HepG2 (cell line): ENCODE results near the gene NOXO1. TPM values are rescaled to one million over a fixed set of nuclear protein-coding genes. Genes with fewer than 3 reads are reported as not detected.

Source experiments
- ATAC-seq: fragments of 200-7000 bp; cut with Tn5 transposase; 3 replicates; pipeline ENCODE4 v1.9.1; 2020; ENCODE audit warnings: mild to moderate bottlenecking, moderate library complexity
- BruUV-seq: library from RNA; stranded (reverse); fragments of 400-500 nt; replicated peaks from 2 replicates; lab custom pipeline; 2021; lab: Mats Ljungman, UMichigan
- CTCF ChIA-PET: fragments of 300-600 bp; formaldehyde crosslinking; extraction: SDS; loops from one replicate; lab custom pipeline; 2021; ENCODE audit warnings: low total read pairs, inconsistent platforms, low intra/inter-chr PET ratio; lab: Yijun Ruan, JAX
- POLR2A ChIA-PET: fragments of 350-600 bp; sonication (Branson Sonifier 250); formaldehyde crosslinking; loops from one replicate; lab custom pipeline; 2020; ENCODE audit warnings: antibody characterized with exemption, inconsistent platforms; lab: Yijun Ruan, JAX
- DNase-seq: peaks from one replicate; pipeline ENCODE4 v3.0.0-alpha.2; 2015; ENCODE audit warnings: low spot score
- FAIRE-seq: peaks from 3 replicates; lab custom pipeline; 2011; peaks lifted over from hg19 to GRCh38; lab: Jason Lieb, UNC
- H2AFZ ChIP-seq: one replicate; pipeline ENCODE4 v1.6.1; 2011; ENCODE audit warnings: low read length, inconsistent platforms
- H3K27ac ChIP-seq: fragments of 300-600 bp; 3 replicates; pipeline ENCODE4 v1.8.0; 2011; ENCODE audit warnings: mixed run types, mild to moderate bottlenecking, mixed read lengths, low read length, inconsistent platforms; ENCODE audit not compliant: insufficient read depth; ENCODE audit errors: extremely low read length
- H3K27me3 ChIP-seq, 2 experiments: fragments of 200-600 bp in 1 of 2; 2 replicates in 1 of 2; 3 replicates in 1 of 2; pipeline versions ENCODE4 v1.6.0 to v1.8.0; 2011; ENCODE audit warnings: low read length in 2 of 2, mild to moderate bottlenecking in 2 of 2, moderate library complexity in 2 of 2, inconsistent platforms in 1 of 2; ENCODE audit not compliant: insufficient read depth in 2 of 2, control insufficient read depth in 1 of 2
- H3K36me3 ChIP-seq, 2 experiments: fragments of 200-600 bp in 1 of 2; replicated peaks in 1 of 2; 2 replicates in 1 of 2; 3 replicates in 1 of 2; pipeline versions ENCODE4 v1.5.1 to v1.8.0; 2011; ENCODE audit warnings: low read length in 2 of 2, inconsistent platforms in 1 of 2; ENCODE audit not compliant: insufficient read depth in 2 of 2, control insufficient read depth in 1 of 2
- H3K4me1 ChIP-seq: 2 replicates; pipeline ENCODE4 v1.5.1; 2012; ENCODE audit warnings: low read length, inconsistent platforms; ENCODE audit not compliant: insufficient read depth
- H3K4me2 ChIP-seq: 2 replicates; pipeline ENCODE4 v1.6.0; 2011; ENCODE audit warnings: low read depth, low read length, inconsistent platforms
- H3K4me3 ChIP-seq, 3 experiments: fragments of 200-600 bp in 1 of 3; sonication (generic), shearing (Covaris generic) in 1 of 3; replicated peaks in 1 of 3; 2 replicates each; pipeline ENCODE4 v1.5.1; 2011 to 2016; ENCODE audit warnings: low read length in 3 of 3, inconsistent platforms in 2 of 3, low read depth in 2 of 3, mild to moderate bottlenecking in 2 of 3, control low read depth in 1 of 3, mixed read lengths in 1 of 3; ENCODE audit not compliant: insufficient read depth in 1 of 3
- H3K79me2 ChIP-seq: one replicate; pipeline ENCODE4 v1.6.1; 2011; ENCODE audit warnings: low read length, inconsistent platforms; ENCODE audit not compliant: insufficient read depth
- H3K9ac ChIP-seq: 2 replicates; pipeline ENCODE4 v1.6.0; 2011; ENCODE audit warnings: mild to moderate bottlenecking, low read depth, low read length, inconsistent platforms; ENCODE audit not compliant: insufficient read depth
- H3K9me3 ChIP-seq: 2 replicates; pipeline ENCODE4 v1.5.1; 2012; ENCODE audit warnings: mild to moderate bottlenecking, low read length
- H4K20me1 ChIP-seq: 2 replicates; pipeline ENCODE4 v1.6.0; 2011; ENCODE audit warnings: inconsistent platforms, mild to moderate bottlenecking, low read length, moderate library complexity; ENCODE audit not compliant: insufficient read depth
- FLYWCH1 ChIP-seq: sonication (generic); formaldehyde crosslinking; IDR thresholded peaks from 2 replicates; pipeline ENCODE4 v1.8.1; 2023; ENCODE audit warnings: mild to moderate bottlenecking, missing genetic modification reagents
- FOXJ3 ChIP-seq: sonication (generic); formaldehyde crosslinking; IDR thresholded peaks from 2 replicates; pipeline ENCODE4 v1.4.0; 2020; ENCODE audit warnings: missing genetic modification reagents, mild to moderate bottlenecking, borderline replicate concordance
- HES4 ChIP-seq: sonication (generic); formaldehyde crosslinking; IDR thresholded peaks from 2 replicates; pipeline ENCODE4 v1.9.0; 2021; ENCODE audit warnings: mild to moderate bottlenecking, missing genetic modification reagents, borderline replicate concordance
- JUNB ChIP-seq: sonication (generic); formaldehyde crosslinking; IDR thresholded peaks from 2 replicates; pipeline ENCODE4 v1.8.0; 2022; ENCODE audit warnings: missing genetic modification reagents, mild to moderate bottlenecking, borderline replicate concordance
- PCBP1 ChIP-seq: fragments of 200-400 bp; formaldehyde crosslinking; IDR thresholded peaks from 2 replicates; pipeline ENCODE4 v1.6.1; 2017; ENCODE audit warnings: mild to moderate bottlenecking, low read depth, low read length, borderline replicate concordance
- SOX5 ChIP-seq: IDR thresholded peaks from 2 replicates; pipeline ENCODE4 v1.6.1; 2016; ENCODE audit warnings: borderline replicate concordance
- SYNCRIP ChIP-seq: fragments of 200-400 bp; formaldehyde crosslinking; IDR thresholded peaks from 2 replicates; pipeline ENCODE4 v1.6.1; 2018; ENCODE audit warnings: mild to moderate bottlenecking, low read depth, low read length; ENCODE audit not compliant: insufficient read depth
- TBX2 ChIP-seq: sonication (generic); formaldehyde crosslinking; IDR thresholded peaks from 2 replicates; pipeline ENCODE4 v1.5.0; 2020; ENCODE audit warnings: missing genetic modification reagents, mild to moderate bottlenecking, borderline replicate concordance
- ZFX ChIP-seq: sonication (generic); formaldehyde crosslinking; IDR thresholded peaks from 2 replicates; pipeline ENCODE4 v1.4.0; 2020; ENCODE audit warnings: mild to moderate bottlenecking, low read depth, missing genetic modification reagents, moderate library complexity
- ZNF629 ChIP-seq: sonication (generic); formaldehyde crosslinking; conservative IDR thresholded peaks from 2 replicates; pipeline ENCODE4 v1.5.0; 2020; ENCODE audit warnings: missing genetic modification reagents
- WGBS: methylation state at CpG from one replicate; pipeline ENCODE4 v1.1.6; 2017; ENCODE audit warnings: low lambda C conversion rate; 5-methylcytosine and 5-hydroxymethylcytosine counted together
- in situ Hi-C: cut with HindIII; loops from 2 replicates; pipeline ENCODE4 v1.10.0; 2017; ENCODE audit warnings: low pct_unique_long_range_greater_than_20kb; ENCODE audit not compliant: extremely low pct_ligation_motif_present
- intact Hi-C: fragments of 100-400 bp; cut with micrococcal nuclease; formaldehyde crosslinking; loops from one replicate; pipeline ENCODE4 v1.10.0; 2022; ENCODE audit not compliant: unreplicated experiment
- polyA plus RNA-seq, 8 experiments: library from polyadenylated mRNA; depleted of rRNA in 3 of 8; stranded (reverse) in 7 of 8; unstranded in 1 of 8; fragments of >200 nt; fragmentation: Illumina TruSeq in 4 of 8; extraction: Trizol in 4 of 8; gene quantifications; 2 replicates each; pipeline versions ENCODE4 v1.2.1 to v1.2.3, GENCODE V29; 2011 to 2016; ENCODE audit warnings: low read depth in 4 of 8, missing spikeins in 1 of 8, mixed read lengths in 1 of 8; ENCODE audit not compliant: insufficient read depth in 1 of 8
- total RNA-seq, 5 experiments: library from RNA; depleted of rRNA; stranded (reverse); fragments of >200 nt; fragmentation: Illumina TruSeq; extraction: Trizol; gene quantifications; 2 replicates each; pipeline ENCODE4 v1.2.3, GENCODE V29; 2016; ENCODE audit warnings: low read depth in 1 of 5
- TF ChIP-seq, protein P1 (sequence below): IDR thresholded peaks from 2 replicates; pipeline ENCODE4 v1.6.1; 2016; ENCODE audit warnings: missing biosample characterization, missing genetic modification reagents, low read depth
- TF ChIP-seq, protein P2 (sequence below): sonication (generic); formaldehyde crosslinking; IDR thresholded peaks from 2 replicates; pipeline ENCODE4 v1.9.0; 2022; ENCODE audit warnings: low read depth, missing genetic modification reagents

The NOXO1 gene
- total and polyA plus RNA-seq, 2 of the 13 experiments (the other 11 are each of a cell fraction or from before 2014, with no cell fraction given): 0.69 to 1.4 TPM

DNA sequence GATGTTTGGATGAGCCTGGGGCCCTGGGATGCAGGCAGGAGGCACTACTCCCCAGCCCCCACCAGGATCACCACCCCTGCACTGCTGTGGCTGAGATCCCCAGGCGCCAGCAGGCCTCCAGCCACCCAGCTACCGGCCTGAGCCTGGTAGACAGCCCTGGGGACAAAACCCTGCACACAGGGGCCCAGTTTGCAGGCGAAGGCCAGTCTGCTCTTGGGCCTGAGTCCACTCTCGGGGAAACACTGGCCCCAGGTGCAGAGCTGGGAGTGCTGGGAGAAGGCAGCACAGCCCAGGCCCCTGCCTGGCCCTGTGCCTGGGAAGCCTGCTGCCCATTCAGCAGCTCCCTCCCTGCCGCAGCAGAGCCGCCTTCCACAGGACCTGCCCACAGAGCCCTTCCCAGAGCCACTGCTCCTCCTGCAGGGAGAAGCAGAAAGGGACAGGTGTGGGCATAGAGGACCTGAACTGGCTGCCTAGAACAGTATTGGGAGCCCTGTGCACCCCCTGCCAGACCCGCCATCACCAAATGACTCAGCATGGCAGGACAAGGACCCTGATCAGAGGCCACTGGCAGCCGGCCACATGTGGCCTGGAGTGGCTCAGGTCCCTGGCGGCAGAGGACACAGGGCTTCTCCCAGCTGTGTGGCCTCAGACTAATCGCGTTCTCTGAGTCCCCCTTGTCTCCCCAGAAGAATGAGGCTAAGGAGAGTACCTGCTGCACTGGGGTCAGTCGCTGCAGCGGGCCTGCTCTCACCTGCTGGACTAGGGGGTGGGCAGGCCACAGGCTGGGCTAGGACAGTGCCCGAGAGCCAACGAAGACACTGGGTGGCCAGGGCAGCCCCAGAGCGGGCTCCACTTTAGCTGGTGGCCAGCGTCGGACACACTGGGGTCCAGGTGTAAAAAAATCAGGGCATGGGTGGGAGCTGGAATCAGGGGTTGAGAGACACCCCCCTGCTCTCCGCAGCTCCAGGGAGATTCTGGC, 48.9 kb downstream of the NOXO1 start (continued):
- TF ChIP-seq TBX2 (CRISPR knock-in tag) (peak; percentile 34; the same call in 1 of the 2 replicates), ZFX (peak; percentile 71), ZNF629 (CRISPR knock-in tag) (peak; percentile 90), SOX5 (CRISPR knock-in tag) (no peak), FOXJ3 (CRISPR knock-in tag) (no peak), SYNCRIP (no peak), JUNB (CRISPR knock-in tag) (no peak), FLYWCH1 (CRISPR knock-in tag) (no peak)
- TF ChIP-seq, protein P1, sequence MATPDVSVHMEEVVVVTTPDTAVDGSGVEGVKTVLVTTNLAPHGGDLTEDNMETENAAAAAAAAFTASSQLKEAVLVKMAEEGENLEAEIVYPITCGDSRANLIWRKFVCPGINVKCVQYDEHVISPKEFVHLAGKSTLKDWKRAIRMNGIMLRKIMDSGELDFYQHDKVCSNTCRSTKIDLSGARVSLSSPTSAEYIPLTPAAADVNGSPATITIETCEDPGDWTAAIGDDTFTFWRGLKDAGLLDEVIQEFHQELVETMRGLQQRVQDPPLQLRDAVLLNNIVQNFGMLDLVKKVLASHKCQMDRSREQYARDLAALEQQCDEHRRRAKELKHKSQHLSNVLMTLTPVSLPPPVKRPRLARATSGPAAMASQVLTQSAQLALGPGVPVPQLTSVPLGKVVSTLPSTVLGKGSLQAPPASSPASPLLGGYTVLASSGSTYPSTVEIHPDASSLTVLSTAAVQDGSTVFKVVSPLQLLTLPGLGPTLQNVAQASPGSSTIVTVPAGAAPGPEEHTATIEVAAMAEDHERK: no peak
- TF ChIP-seq, all 625 proteins: peak for 94

DNA sequence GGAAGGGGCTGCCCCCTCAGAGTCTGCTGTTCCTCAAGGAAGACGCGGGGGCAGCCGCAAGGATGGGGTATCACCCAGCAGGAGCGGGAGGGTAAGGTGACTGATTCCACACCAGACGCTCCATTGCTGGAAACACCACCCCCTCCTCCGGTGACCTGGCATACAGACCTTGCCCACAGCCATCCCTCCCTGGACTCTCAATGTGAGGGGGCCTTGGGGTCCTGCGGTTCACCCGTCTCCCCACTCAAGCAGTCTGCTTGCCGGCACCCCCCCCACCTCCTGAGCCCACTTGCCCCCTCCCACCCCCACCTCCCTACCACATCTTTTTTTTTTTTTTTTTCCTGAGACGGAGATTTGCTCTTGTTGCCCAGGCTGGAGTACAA, 50.9 kb downstream of the NOXO1 start:
- ChIA-PET CTCF (interaction anchor here (1.2 to 2.2 kb wide), 3 partner anchors 46 to 118 kb away, joined by 3 to 22 read pairs (median 8); no protein-coding TSS in a partner anchor), POLR2A (interaction anchor here (1.7 kb wide), 1 partner anchor 11 kb away, joined by 8 read pairs; no protein-coding TSS in a partner anchor)
- WGBS: 79% methylated on average over 9 of the region's 10 CpGs
- Histone ChIP-seq H3K9ac (no peak overlapping the region), H3K27me3 (peaks cover 3 to 6% of the 10 kb centered on the region in 2 experiments; a peak in 2 of 5 replicates), H3K4me3 (no peak overlapping the region), H3K27ac (no peak overlapping the region), H3K36me3 (no peaks in the 10 kb centered on the region), H3K79me2 (no peaks in the 10 kb centered on the region), H3K9me3 (no peaks in the 10 kb centered on the region), H3K4me2 (no peak overlapping the region), H3K4me1 (peaks cover 74% of the 10 kb centered on the region), H2AFZ (no peak overlapping the region), H4K20me1 (no peaks in the 10 kb centered on the region)
- no peak for FAIRE-seq
- no peak for ATAC-seq
- DNase-seq: no peak
- in situ Hi-C loops (no loop called here), intact Hi-C loops (no loop called here)
- TF ChIP-seq PCBP1: 0 out of 2 replicates have a peak, but pooled peaks have one; percentile 68
- TF ChIP-seq, protein P2, sequence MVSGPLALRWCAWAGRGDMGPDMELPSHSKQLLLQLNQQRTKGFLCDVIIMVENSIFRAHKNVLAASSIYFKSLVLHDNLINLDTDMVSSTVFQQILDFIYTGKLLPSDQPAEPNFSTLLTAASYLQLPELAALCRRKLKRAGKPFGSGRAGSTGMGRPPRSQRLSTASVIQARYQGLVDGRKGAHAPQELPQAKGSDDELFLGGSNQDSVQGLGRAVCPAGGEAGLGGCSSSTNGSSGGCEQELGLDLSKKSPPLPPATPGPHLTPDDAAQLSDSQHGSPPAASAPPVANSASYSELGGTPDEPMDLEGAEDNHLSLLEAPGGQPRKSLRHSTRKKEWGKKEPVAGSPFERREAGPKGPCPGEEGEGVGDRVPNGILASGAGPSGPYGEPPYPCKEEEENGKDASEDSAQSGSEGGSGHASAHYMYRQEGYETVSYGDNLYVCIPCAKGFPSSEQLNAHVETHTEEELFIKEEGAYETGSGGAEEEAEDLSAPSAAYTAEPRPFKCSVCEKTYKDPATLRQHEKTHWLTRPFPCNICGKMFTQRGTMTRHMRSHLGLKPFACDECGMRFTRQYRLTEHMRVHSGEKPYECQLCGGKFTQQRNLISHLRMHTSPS (CRISPR knock-in tag): 0 out of 2 replicates have a peak, but pooled peaks have one; percentile 3
- no peak for TF ChIP-seq HES4 (CRISPR knock-in tag)
- BruUV-seq: no TSS peak
